ENCODE data around the gene PRDM2. TPM values are rescaled to one million over a fixed set of nuclear protein-coding genes. Genes with fewer than 3 reads are reported as not detected.

PRDM2 gene
- total RNA-seq, 1 donor from 2014 or later, result 13.9 TPM

- no peak overlapping the region for H3K4me3 ChIP-seq (ENCODE audit: low read depth, low read length)
- no peak for DNase-seq (ENCODE audit: low read depth)
- H3K36me3 ChIP-seq (ENCODE audit: control insufficient read depth, insufficient read depth, low read length), result no peaks in the 10 kb centered on the region
- no peaks in the 10 kb centered on the region for H3K27me3 ChIP-seq (ENCODE audit: control insufficient read depth, insufficient read depth, low read length)
- TF ChIP-seq CTCF (IDR thresholded peaks at IDR 0.05; ENCODE audit: insufficient read depth, low read length, poor library complexity, severe bottlenecking), result no peak
Observed at GRCh38 chr1:13701271-13701640, 1.3 kb downstream of the PRDM2 start.

GRCh38 chr1:13702425-13703127, 2.6 kb downstream of the PRDM2 start:
- no peak for DNase-seq (ENCODE audit: low read depth)
- H3K4me3 ChIP-seq (ENCODE audit: low read depth, low read length), result no peak overlapping the region
- H3K27me3 ChIP-seq (ENCODE audit: control insufficient read depth, insufficient read depth, low read length), result no peaks in the 10 kb centered on the region
- no peak for TF ChIP-seq CTCF (IDR thresholded peaks at IDR 0.05; ENCODE audit: insufficient read depth, low read length, poor library complexity, severe bottlenecking)
- H3K36me3 ChIP-seq (ENCODE audit: control insufficient read depth, insufficient read depth, low read length), result no peaks in the 10 kb centered on the region

- Histone ChIP-seq H3K4me3 (ENCODE audit: low read depth, low read length) (no peak overlapping the region), H3K36me3 (ENCODE audit: control insufficient read depth, insufficient read depth, low read length) (no peaks in the 10 kb centered on the region), H3K27me3 (ENCODE audit: control insufficient read depth, insufficient read depth, low read length) (no peaks in the 10 kb centered on the region)
- no peak for DNase-seq (ENCODE audit: low read depth)
- no peak for TF ChIP-seq CTCF (IDR thresholded peaks at IDR 0.05; ENCODE audit: insufficient read depth, low read length, poor library complexity, severe bottlenecking)
Observed at GRCh38 chr1:13703128-13703513, 3.1 kb downstream of the PRDM2 start.

- H3K4me3 ChIP-seq (ENCODE audit: low read depth, low read length), result no peak overlapping the region
- H3K27me3 ChIP-seq (ENCODE audit: control insufficient read depth, insufficient read depth, low read length), result no peaks in the 10 kb centered on the region
- TF ChIP-seq CTCF (IDR thresholded peaks at IDR 0.05; ENCODE audit: insufficient read depth, low read length, poor library complexity, severe bottlenecking), result no peak
- H3K36me3 ChIP-seq (ENCODE audit: control insufficient read depth, insufficient read depth, low read length), result no peaks in the 10 kb centered on the region
- no peak for DNase-seq (ENCODE audit: low read depth)
Observed at GRCh38 chr1:13703558-13704490, 3.8 kb downstream of the PRDM2 start.

- DNase-seq (ENCODE audit: low read depth), result no peak
- Histone ChIP-seq H3K4me3 (ENCODE audit: low read depth, low read length) (no peak overlapping the region), H3K27me3 (ENCODE audit: control insufficient read depth, insufficient read depth, low read length) (no peaks in the 10 kb centered on the region), H3K36me3 (ENCODE audit: control insufficient read depth, insufficient read depth, low read length) (no peaks in the 10 kb centered on the region)
- TF ChIP-seq CTCF (IDR thresholded peaks at IDR 0.05; ENCODE audit: insufficient read depth, low read length, poor library complexity, severe bottlenecking), result no peak
Observed at GRCh38 chr1:13706046-13706445, 6.1 kb downstream of the PRDM2 start.
